Heart right ventricle (tissue), 16 donors: Measurements from ENCODE around the gene PLPP7. TPM values are rescaled to one million over a fixed set of nuclear protein-coding genes. Genes with fewer than 3 reads are reported as not detected.
"Not testable (repeated sequence)": the region's sequence is repeated elsewhere in the genome, so short reads cannot be mapped to it uniquely, and the experiment has no call there.

Experiments
- ATAC-seq, 8 donors: fragments of 200-7000 bp; cut with Tn5 transposase; one replicate each; pipeline ENCODE4 v1.9.1; 2020; ENCODE audit warnings: mild to moderate bottlenecking in 8 of 8, moderate library complexity in 8 of 8, moderate number of reproducible peaks in 1 of 8
- DNase-seq, 2 donors: peaks; one replicate each; pipeline ENCODE4 v3.0.0-alpha.2; 2020
- H3K27ac ChIP-seq, 10 donors: fragments of 200-600 bp; sonication (generic) in 2 of 10; one replicate each; pipeline versions ENCODE4 v1.5.0 to v1.8.0; 2020 to 2022; ENCODE audit warnings: mild to moderate bottlenecking in 3 of 10
- H3K27me3 ChIP-seq, 7 donors: fragments of 200-600 bp; one replicate each; pipeline ENCODE4 v1.8.0; 2021 to 2022; ENCODE audit warnings: mild to moderate bottlenecking in 2 of 7
- H3K36me3 ChIP-seq, 9 donors: fragments of 200-600 bp; sonication (generic) in 1 of 9; one replicate each; pipeline versions ENCODE4 v1.5.0 to v1.8.0; 2020 to 2022; ENCODE audit warnings: mild to moderate bottlenecking in 2 of 9
- H3K4me1 ChIP-seq, 9 donors: fragments of 200-600 bp; sonication (generic) in 1 of 9; one replicate each; pipeline versions ENCODE4 v1.5.0 to v1.8.0; 2020 to 2022; ENCODE audit warnings: mild to moderate bottlenecking in 4 of 9
- H3K4me3 ChIP-seq, 10 donors: fragments of 200-600 bp; sonication (generic) in 2 of 10; one replicate each; pipeline versions ENCODE4 v1.5.0 to v1.8.0; 2020 to 2022; ENCODE audit warnings: mild to moderate bottlenecking in 7 of 10, moderate library complexity in 2 of 10
- H3K9me3 ChIP-seq, 11 donors: fragments of 200-600 bp in 10 of 11; sonication (generic) in 2 of 11; one replicate each; pipeline versions ENCODE4 v1.5.0 to v1.8.0; 2013 to 2022; ENCODE audit warnings: mild to moderate bottlenecking in 2 of 11, control low read depth in 1 of 11, moderate library complexity in 1 of 11
- CTCF ChIP-seq, 9 donors: fragments of 200-600 bp; sonication (generic) in 2 of 9; IDR thresholded peaks; one replicate each; pipeline versions ENCODE4 v1.5.0 to v1.8.0; 2021 to 2022; ENCODE audit warnings: antibody characterized with exemption in 9 of 9, mild to moderate bottlenecking in 5 of 9, moderate library complexity in 1 of 9
- WGBS, 2 donors: extraction: QIAGEN DNeasy Blood & Tissue Kit; methylation state at CpG; one replicate each; pipeline ENCODE4 v1.1.7; 2013; ENCODE audit warnings: inconsistent platforms in 1 of 2; 5-methylcytosine and 5-hydroxymethylcytosine counted together
- intact Hi-C, 10 donors: fragments of 100-400 bp; cut with DNase I; formaldehyde crosslinking; loops; one replicate each; pipeline versions ENCODE4 v1.11.1 to v1.14.2; 2022
- polyA plus RNA-seq, 2 donors: library from polyadenylated mRNA; stranded (reverse); fragments of 200-250 nt; gene quantifications; one replicate each; pipeline ENCODE4 v1.2.3, GENCODE V29; 2013
- total RNA-seq, 10 donors: library from RNA; stranded (reverse); fragmentation: NEBNext Ultra II Directional in 3 of 10; extraction: Animal tissue kit (Norgen Biotek cat#: 25700) in 3 of 10; gene quantifications; one replicate each; pipeline versions ENCODE4 v1.2.1 to v1.2.4, GENCODE V29; 2021 to 2023
- donor health status: Arrhythmogenic right ventricular cardiomyopathy.
- donor health status: ischemic (EF 13 %, LVEDD 7.1; RV severe dilation, severe dysfunction).
- donor health status: healthy with polysubstance abuse.
- donor health status: DM: no; HTN: yes; CAD: no.
- donor health status: DM: no; HTN: no; CAD: no.
- donor health status: ischemic (EF 25% LVEDD 6.9; RV normal size, moderate dysfunction).
- donor health status: ischemic (EF 25% LVEDD 5.7; RV mildly dilated, moderate dysfunction).
- donor health status: healthy.
- donor health status: DM: yes; HTN: yes; CAD: no.
- donor health status: Ischemic cardiomyopathy.
- donor health status: ischemic (EF 35%, LVEDD 5.7; RV mildly dilated, moderate dysfunction).
- donor health status: nonischemic (EF 11% LVEDD 7.7; RV severe dilation, severe dysfunction).
- donor health status: DM: yes; HTN: yes; CAD: no.
- donor health status: PGD.
- donor health status: ischemic (EF 29% LVEDD 5.4; RV normal size, mild dysfunction).
- donor health status: nonischemic (EF 23%, LVEDD 6.1; RV moderate dilation, normal function).

PLPP7 gene
- total and polyA plus RNA-seq, 12 donors = 42.6 to 140 (median 102) TPM

DNA sequence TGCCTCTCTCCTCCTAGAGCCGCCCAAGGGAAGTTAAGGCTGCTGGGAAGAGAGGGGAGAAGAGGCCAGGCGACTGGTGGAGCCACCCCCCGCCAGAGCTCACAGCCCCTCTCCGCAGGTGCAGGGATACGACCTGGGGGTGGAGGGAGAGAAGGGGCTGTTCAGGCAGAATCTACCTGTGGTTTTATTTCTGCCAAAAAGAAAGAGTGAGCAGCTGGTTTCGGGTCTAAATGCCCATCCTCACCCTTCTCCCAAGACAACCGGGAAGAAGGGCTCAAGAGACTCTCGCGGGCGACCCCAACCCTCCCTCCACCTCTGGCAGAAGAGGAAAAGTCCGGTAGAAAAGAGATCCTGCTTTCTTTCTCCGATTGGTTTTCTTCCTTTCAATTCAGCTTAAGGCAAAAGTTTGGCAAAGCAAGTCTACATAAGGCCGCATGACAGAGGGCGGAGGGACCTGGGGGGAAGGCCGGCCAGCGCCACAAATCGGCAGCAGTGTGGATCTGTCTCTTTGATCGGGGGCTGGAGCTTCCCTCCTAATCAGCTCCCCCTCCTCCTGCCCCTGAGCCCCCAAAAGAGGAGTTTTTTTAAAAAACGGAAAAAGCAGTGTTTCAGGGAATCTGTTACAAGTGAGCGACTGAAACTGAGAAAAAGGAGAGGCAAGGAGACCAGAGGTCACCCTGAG lies 29.5 kb upstream of the PLPP7 start:
- H3K9me3 ChIP-seq = no peaks in the 10 kb centered on the region
- no peaks in the 10 kb centered on the region for H3K27me3 ChIP-seq
- ATAC-seq (no peak), DNase-seq (no peak)
- H3K4me1 ChIP-seq = peaks cover 16 to 70% (median 54%) of the 10 kb centered on the region in 9 donors
- H3K36me3 ChIP-seq = peaks cover 0 to 69% (median 30%) of the 10 kb centered on the region in 9 donors
- peak overlapping the region in 3 of 10 donors; percentile 23 to 26 (median 23) for H3K27ac ChIP-seq
- no peak overlapping the region for H3K4me3 ChIP-seq
- intact Hi-C loops = no loop called here
- TF ChIP-seq CTCF (IDR thresholded peaks at IDR 0.05) = no peak
- 85 to 86% methylated on average over 20 of the region's 20 CpGs for WGBS, 2 donors

DNA sequence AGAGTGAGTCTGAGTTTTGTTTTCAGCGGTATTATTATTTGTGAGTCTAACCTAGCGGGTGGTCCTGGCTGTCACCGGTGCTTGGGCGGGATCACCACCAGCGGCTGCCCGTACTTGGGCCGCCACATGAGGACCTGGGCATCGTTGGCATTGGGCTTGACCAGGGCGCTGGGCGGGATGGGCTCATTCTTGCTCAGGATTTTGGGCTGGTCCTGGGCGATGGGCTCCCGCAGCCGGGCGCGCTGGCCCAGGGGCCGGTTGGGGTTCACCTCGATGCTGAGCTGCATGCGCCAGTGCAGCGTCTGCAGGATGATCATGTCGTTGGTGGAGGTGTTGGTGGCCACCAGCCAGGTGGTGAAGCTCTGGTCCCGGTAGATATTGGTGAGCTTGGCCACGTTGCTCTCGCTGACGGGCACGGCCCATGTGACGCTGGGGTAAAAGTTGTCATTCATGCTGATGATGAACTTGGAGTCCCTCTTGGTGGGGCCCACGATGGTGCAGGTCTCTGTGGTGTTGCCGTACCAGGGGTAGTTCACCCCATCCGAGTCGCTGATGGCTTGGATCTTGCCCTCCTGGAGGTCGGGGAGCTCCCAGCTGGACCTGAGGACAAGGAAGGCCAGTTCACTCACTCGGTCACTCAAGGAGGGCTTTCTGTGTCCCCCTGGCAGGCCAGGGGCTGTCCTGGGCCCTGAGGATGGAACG lies 28.6 kb upstream of the PLPP7 start:
- intact Hi-C loops = no loop called here
- H3K9me3 ChIP-seq = no peaks in the 10 kb centered on the region
- peaks cover 0 to 69% (median 30%) of the 10 kb centered on the region in 9 donors for H3K36me3 ChIP-seq
- no peaks in the 10 kb centered on the region for H3K27me3 ChIP-seq
- DNase-seq = no peak
- no peak for ATAC-seq
- WGBS, 2 donors = 91 to 93% methylated on average over 33 of the region's 33 CpGs
- no peak for TF ChIP-seq CTCF (IDR thresholded peaks at IDR 0.05)
- H3K27ac ChIP-seq = peak overlapping the region in 1 of 10 donors; percentile 27
- no peak overlapping the region for H3K4me3 ChIP-seq
- H3K4me1 ChIP-seq = peaks cover 16 to 70% (median 54%) of the 10 kb centered on the region in 9 donors

GRCh38 chr9:131262327-131263032 lies 27.0 kb upstream of the PLPP7 start:
- no peaks in the 10 kb centered on the region for H3K9me3 ChIP-seq
- H3K27me3 ChIP-seq = no peaks in the 10 kb centered on the region
- TF ChIP-seq CTCF (IDR thresholded peaks at IDR 0.05) = no peak
- H3K36me3 ChIP-seq = peaks cover 0 to 67% (median 30%) of the 10 kb centered on the region in 9 donors
- H3K4me3 ChIP-seq = no peak overlapping the region
- intact Hi-C loops = no loop called here
- H3K27ac ChIP-seq = peak overlapping the region in 3 of 10 donors; percentile 13 to 48 (median 27)
- ATAC-seq (no peak), DNase-seq (no peak)
- H3K4me1 ChIP-seq = peaks cover 19 to 71% (median 55%) of the 10 kb centered on the region in 9 donors
- WGBS, 2 donors = 77 to 78% methylated on average over 13 of the region's 13 CpGs

DNA sequence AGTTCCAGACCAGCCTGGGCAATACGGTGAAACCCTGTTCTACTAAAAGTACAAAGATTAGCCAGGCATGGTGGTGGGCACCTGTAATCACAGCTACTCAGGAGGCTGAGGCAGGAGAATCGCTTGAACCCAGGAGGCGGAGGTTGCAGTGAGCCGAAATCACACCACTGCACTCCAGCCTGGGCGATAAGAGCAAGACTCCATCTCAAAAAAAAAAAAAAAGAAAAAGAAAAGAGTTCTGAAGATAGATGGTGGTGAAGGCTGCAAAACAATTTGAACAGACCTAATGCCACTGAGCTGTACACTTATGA lies 26.5 kb upstream of the PLPP7 start:
- ATAC-seq, H3K9me3 ChIP-seq, DNase-seq, H3K4me3 ChIP-seq, H3K27me3 ChIP-seq, intact Hi-C loops: not testable (repeated sequence)
- Histone ChIP-seq H3K4me1 (peaks cover 18 to 71% (median 55%) of the 10 kb centered on the region in 9 donors), H3K27ac (peak overlapping the region in 3 of 10 donors; percentile 13 to 48 (median 27)), H3K36me3 (peaks cover 0 to 62% (median 30%) of the 10 kb centered on the region in 9 donors)
- WGBS, 2 donors = 93 to 94% methylated on average over 5 of the region's 5 CpGs
